Measurements from ENCODE around the gene MAMDC2.

The MAMDC2 gene

GRCh38 chr9:70260606-70261005 lies 217.0 kb downstream of the MAMDC2 start:
- no peak for DNase-seq (ENCODE audit: low read depth)

GRCh38 chr9:70261131-70261870 lies 217.7 kb downstream of the MAMDC2 start:
- DNase-seq (ENCODE audit: low read depth): peak; percentile 33

GRCh38 chr9:70262366-70262765 lies 218.7 kb downstream of the MAMDC2 start:
- no peak for DNase-seq (ENCODE audit: low read depth)

- DNase-seq (ENCODE audit: low read depth): peak; percentile 71
These were observed 219.3 kb downstream of the MAMDC2 start for GRCh38 chr9:70262948-70263347.

GRCh38 chr9:70263421-70263820 lies 219.8 kb downstream of the MAMDC2 start:
- peak; percentile 53 for DNase-seq (ENCODE audit: low read depth)

Data from iris pigment epithelial cell (primary cell).